Erythroblast (primary cell): Measurements from ENCODE around the gene NKRF.

ENCODE experiments used
- GATA1 ChIP-seq: IDR thresholded peaks from 2 replicates; pipeline ENCODE4 v1.6.1; 2011; ENCODE audit warnings: low read depth, mild to moderate bottlenecking, control low read depth, low read length, moderate library complexity
- POLR2A ChIP-seq: IDR thresholded peaks from 2 replicates; pipeline ENCODE4 v1.6.1; 2011; ENCODE audit warnings: mild to moderate bottlenecking, low read length

GRCh38 chrX:119640731-119641170 is 34.5 kb upstream of the NKRF start:
- TF ChIP-seq POLR2A (no peak), GATA1 (no peak)
